Activated CD8-positive, alpha-beta T cell treated with anti-CD3 and anti-CD28 coated beads for 36 hours (primary cell): ENCODE data around the gene ADPRHL1. TPM values are rescaled to one million over a fixed set of nuclear protein-coding genes. Genes with fewer than 3 reads are reported as not detected.
"Not testable (repeated sequence)": the region's sequence is repeated elsewhere in the genome, so short reads cannot be mapped to it uniquely, and the experiment has no call there.

ENCODE experiments used
- ATAC-seq: fragments of 200-7000 bp; cut with Tn5 transposase; one replicate; pipeline ENCODE4 v1.10.0; 2021; ENCODE audit warnings: mild to moderate bottlenecking, moderate library complexity
- CTCF ChIA-PET: fragments of 350-600 bp; sonication (Branson Sonifier 250); formaldehyde crosslinking; loops from one replicate; lab custom pipeline; 2021; ENCODE audit warnings: antibody characterized with exemption; lab: Charles Lee
- POLR2A ChIA-PET: fragments of 350-600 bp; sonication (Branson Sonifier 250); formaldehyde crosslinking; loops from one replicate; lab custom pipeline; 2021; ENCODE audit warnings: antibody characterized with exemption; lab: Charles Lee
- DNase-seq: peaks from one replicate; pipeline ENCODE4 v3.0.0-alpha.2; 2020
- H3K27ac Mint-ChIP-seq: one replicate; pipeline ENCODE4 v1.8.0; 2021; ENCODE audit warnings: mild to moderate bottlenecking, mixed read lengths
- H3K27me3 Mint-ChIP-seq: one replicate; pipeline ENCODE4 v1.8.0; 2021; ENCODE audit warnings: mixed read lengths
- H3K36me3 Mint-ChIP-seq: one replicate; pipeline ENCODE4 v1.8.0; 2021; ENCODE audit warnings: low read depth, mixed read lengths
- H3K4me1 Mint-ChIP-seq: one replicate; pipeline ENCODE4 v1.8.0; 2021; ENCODE audit warnings: low read depth, mixed read lengths
- H3K4me3 Mint-ChIP-seq: one replicate; pipeline ENCODE4 v1.8.0; 2021; ENCODE audit warnings: mild to moderate bottlenecking, moderate library complexity, mixed read lengths
- H3K9me3 Mint-ChIP-seq: one replicate; pipeline ENCODE4 v1.8.0; 2021; ENCODE audit warnings: mixed read lengths
- CTCF ChIP-seq: fragments of 200-600 bp; IDR thresholded peaks from one replicate; pipeline ENCODE4 v1.8.0; 2022; ENCODE audit warnings: antibody characterized with exemption, mild to moderate bottlenecking
- intact Hi-C: fragments of 100-400 bp; cut with micrococcal nuclease; formaldehyde crosslinking; loops from one replicate; pipeline ENCODE4 v1.10.0; 2022
- total RNA-seq, 2 experiments: library from RNA; stranded (reverse); gene quantifications; one replicate each; pipeline ENCODE4 v1.2.3, GENCODE V29; 2021

Gene ADPRHL1
- total RNA-seq, 2 experiments from 2014 or later, result 0.23 to 0.36 TPM

- intact Hi-C loops, result no loop called here
- H3K27me3 Mint-ChIP-seq, result peaks cover 4% of the 10 kb centered on the region
- no peak for ATAC-seq
- ChIA-PET CTCF (no interaction called here), POLR2A (interaction anchor here (0.6 kb wide), 1 partner anchor 345 kb away, joined by 3 read pairs; no protein-coding TSS in a partner anchor)
- no peaks in the 10 kb centered on the region for H3K4me1 Mint-ChIP-seq
- H3K27ac Mint-ChIP-seq, result no peak overlapping the region
- TF ChIP-seq CTCF, result no peak
- no peaks in the 10 kb centered on the region for H3K9me3 Mint-ChIP-seq
- H3K4me3 Mint-ChIP-seq, result no peak overlapping the region
- DNase-seq, result no peak
- no peaks in the 10 kb centered on the region for H3K36me3 Mint-ChIP-seq
Measured at GRCh38 chr13:113374511-113375175, 78.6 kb downstream of the ADPRHL1 start.

- Mint-ChIP-seq H3K36me3 (no peaks in the 10 kb centered on the region), H3K4me3 (no peak overlapping the region), H3K27ac (no peak overlapping the region), H3K9me3 (no peaks in the 10 kb centered on the region), H3K27me3 (peaks cover 4% of the 10 kb centered on the region), H3K4me1 (no peaks in the 10 kb centered on the region)
- DNase-seq, result no peak
- intact Hi-C loops, result no loop called here
- no peak for ATAC-seq
- TF ChIP-seq CTCF, result no peak
- CTCF ChIA-PET, result no interaction called here
- POLR2A ChIA-PET, result interaction anchor here (0.6 kb wide), 1 partner anchor 344 kb away, joined by 3 read pairs; no protein-coding TSS in a partner anchor
Measured at GRCh38 chr13:113373811-113374485, 79.3 kb downstream of the ADPRHL1 start.

- H3K4me1 Mint-ChIP-seq, H3K36me3 Mint-ChIP-seq, CTCF ChIA-PET, DNase-seq, H3K9me3 Mint-ChIP-seq, H3K27ac Mint-ChIP-seq, H3K27me3 Mint-ChIP-seq, intact Hi-C loops, ATAC-seq, H3K4me3 Mint-ChIP-seq: not testable (repeated sequence)
- POLR2A ChIA-PET, result interaction anchor here (0.6 kb wide), 1 partner anchor 385 kb away, joined by 4 read pairs; no protein-coding TSS in a partner anchor
Measured at GRCh38 chr13:113371701-113372100, 81.6 kb downstream of the ADPRHL1 start.

- Mint-ChIP-seq H3K27ac (no peak overlapping the region), H3K36me3 (no peaks in the 10 kb centered on the region), H3K9me3 (no peaks in the 10 kb centered on the region), H3K4me1 (no peaks in the 10 kb centered on the region), H3K4me3 (no peak overlapping the region), H3K27me3 (peaks cover 1% of the 10 kb centered on the region)
- intact Hi-C loops, result no loop called here
- ATAC-seq (no peak), DNase-seq (no peak)
- ChIA-PET POLR2A (interaction anchor here (0.6 kb wide), 1 partner anchor 385 kb away, joined by 4 read pairs; no protein-coding TSS in a partner anchor), CTCF (no interaction called here)
- no peak for TF ChIP-seq CTCF
Measured at GRCh38 chr13:113371061-113371460, 82.2 kb downstream of the ADPRHL1 start.

- DNase-seq (no peak), ATAC-seq (no peak)
- H3K27ac Mint-ChIP-seq, result no peak overlapping the region
- CTCF ChIA-PET, result no interaction called here
- no peaks in the 10 kb centered on the region for H3K36me3 Mint-ChIP-seq
- no peak for TF ChIP-seq CTCF
- POLR2A ChIA-PET, result no interaction called here
- no peaks in the 10 kb centered on the region for H3K4me1 Mint-ChIP-seq
- H3K9me3 Mint-ChIP-seq, result no peaks in the 10 kb centered on the region
- intact Hi-C loops, result no loop called here
- H3K27me3 Mint-ChIP-seq, result peaks cover 8% of the 10 kb centered on the region
- no peak overlapping the region for H3K4me3 Mint-ChIP-seq
Measured at GRCh38 chr13:113369881-113370280, 83.4 kb downstream of the ADPRHL1 start.
